Duodenal mucosa (tissue), 2 donors: ENCODE measurements around the gene CLSTN1.

ENCODE experiments used
- H3K27ac ChIP-seq: one replicate; pipeline ENCODE4 v1.7.0; 2013; ENCODE audit warnings: low read depth, low read length
- H3K27me3 ChIP-seq, 2 donors: one replicate each; pipeline ENCODE4 v1.7.0; 2013; ENCODE audit warnings: low read length in 2 of 2, control low read depth in 1 of 2; ENCODE audit not compliant: insufficient read depth in 2 of 2, control insufficient read depth in 1 of 2
- H3K36me3 ChIP-seq, 2 donors: one replicate each; pipeline ENCODE4 v1.7.0; 2013; ENCODE audit warnings: low read length in 2 of 2, control low read depth in 1 of 2; ENCODE audit not compliant: insufficient read depth in 2 of 2, control insufficient read depth in 1 of 2
- H3K4me1 ChIP-seq, 2 donors: one replicate each; pipeline ENCODE4 v1.7.0; 2013; ENCODE audit warnings: low read length in 2 of 2, control low read depth in 1 of 2; ENCODE audit not compliant: insufficient read depth in 2 of 2, control insufficient read depth in 1 of 2
- H3K4me3 ChIP-seq, 2 donors: one replicate each; pipeline ENCODE4 v1.7.0; 2013; ENCODE audit warnings: low read length in 2 of 2, low read depth in 1 of 2
- H3K9ac ChIP-seq, 2 donors: one replicate each; pipeline ENCODE4 v1.7.0; 2013; ENCODE audit warnings: low read length in 2 of 2, low read depth in 1 of 2
- H3K9me3 ChIP-seq, 2 donors: one replicate each; pipeline ENCODE4 v1.7.0; 2013; ENCODE audit warnings: low read length in 2 of 2, control low read depth in 1 of 2; ENCODE audit not compliant: control insufficient read depth in 1 of 2

The CLSTN1 gene

GRCh38 chr1:9785406-9785805 lies 38.4 kb downstream of the CLSTN1 start:
- Histone ChIP-seq H3K27me3 (no peaks in the 10 kb centered on the region), H3K4me1 (peaks cover 0 to 4% of the 10 kb centered on the region in 2 donors), H3K9ac (no peak overlapping the region), H3K9me3 (no peaks in the 10 kb centered on the region), H3K36me3 (peaks cover 0 to 3% of the 10 kb centered on the region in 2 donors), H3K27ac (no peak overlapping the region), H3K4me3 (no peak overlapping the region)

GRCh38 chr1:9784508-9785133 lies 39.1 kb downstream of the CLSTN1 start:
- no peak overlapping the region for H3K27ac ChIP-seq
- peaks cover 0 to 3% of the 10 kb centered on the region in 2 donors for H3K36me3 ChIP-seq
- H3K9me3 ChIP-seq, result no peaks in the 10 kb centered on the region
- H3K4me3 ChIP-seq, result no peak overlapping the region
- peaks cover 0 to 4% of the 10 kb centered on the region in 2 donors for H3K4me1 ChIP-seq
- H3K9ac ChIP-seq, result no peak overlapping the region
- H3K27me3 ChIP-seq, result no peaks in the 10 kb centered on the region

- peaks cover 0 to 4% of the 10 kb centered on the region in 2 donors for H3K4me1 ChIP-seq
- no peak overlapping the region for H3K27ac ChIP-seq
- no peaks in the 10 kb centered on the region for H3K9me3 ChIP-seq
- H3K4me3 ChIP-seq, result no peak overlapping the region
- H3K36me3 ChIP-seq, result no peaks in the 10 kb centered on the region
- no peak overlapping the region for H3K9ac ChIP-seq
- no peaks in the 10 kb centered on the region for H3K27me3 ChIP-seq
Observed at GRCh38 chr1:9782897-9783296, 40.9 kb downstream of the CLSTN1 start.

GRCh38 chr1:9782116-9782751 lies 41.5 kb downstream of the CLSTN1 start:
- Histone ChIP-seq H3K9me3 (no peaks in the 10 kb centered on the region), H3K27me3 (no peaks in the 10 kb centered on the region), H3K36me3 (no peaks in the 10 kb centered on the region), H3K4me1 (peaks cover 0 to 4% of the 10 kb centered on the region in 2 donors), H3K27ac (no peak overlapping the region), H3K4me3 (no peak overlapping the region), H3K9ac (no peak overlapping the region)

- no peak overlapping the region for H3K4me3 ChIP-seq
- no peaks in the 10 kb centered on the region for H3K27me3 ChIP-seq
- no peak overlapping the region for H3K9ac ChIP-seq
- H3K27ac ChIP-seq, result no peak overlapping the region
- peaks cover 0 to 4% of the 10 kb centered on the region in 2 donors for H3K4me1 ChIP-seq
- H3K9me3 ChIP-seq, result no peaks in the 10 kb centered on the region
- no peaks in the 10 kb centered on the region for H3K36me3 ChIP-seq
Observed at GRCh38 chr1:9780554-9781110, 43.1 kb downstream of the CLSTN1 start.

GRCh38 chr1:9778905-9779304 lies 44.9 kb downstream of the CLSTN1 start:
- Histone ChIP-seq H3K4me1 (peaks cover 0 to 4% of the 10 kb centered on the region in 2 donors), H3K9ac (no peak overlapping the region), H3K27me3 (no peaks in the 10 kb centered on the region), H3K36me3 (no peaks in the 10 kb centered on the region), H3K27ac (no peak overlapping the region), H3K9me3 (no peaks in the 10 kb centered on the region), H3K4me3 (no peak overlapping the region)

GRCh38 chr1:9776685-9777084 lies 47.1 kb downstream of the CLSTN1 start:
- Histone ChIP-seq H3K27ac (no peak overlapping the region), H3K4me1 (no peaks in the 10 kb centered on the region)

GRCh38 chr1:9774712-9775679 lies 48.8 kb downstream of the CLSTN1 start:
- Histone ChIP-seq H3K9me3 (no peaks in the 10 kb centered on the region), H3K36me3 (peaks cover 4 to 13% of the 10 kb centered on the region in 2 donors), H3K9ac (no peak overlapping the region), H3K4me3 (no peak overlapping the region), H3K4me1 (no peaks in the 10 kb centered on the region), H3K27ac (no peak overlapping the region), H3K27me3 (no peaks in the 10 kb centered on the region)

More at GRCh38 chr1:9776685-9777084, 47.1 kb downstream of the CLSTN1 start:
- Histone ChIP-seq H3K9ac (no peak overlapping the region), H3K36me3 (peaks cover 4 to 13% of the 10 kb centered on the region in 2 donors), H3K9me3 (no peaks in the 10 kb centered on the region), H3K27me3 (no peaks in the 10 kb centered on the region), H3K4me3 (no peak overlapping the region)

- Histone ChIP-seq H3K4me1 (peaks cover 4 to 8% of the 10 kb centered on the region in 2 donors), H3K27me3 (no peaks in the 10 kb centered on the region), H3K9ac (no peak overlapping the region), H3K9me3 (no peaks in the 10 kb centered on the region), H3K27ac (no peak overlapping the region), H3K4me3 (no peak overlapping the region), H3K36me3 (peaks cover 4 to 13% of the 10 kb centered on the region in 2 donors)
Observed at GRCh38 chr1:9770298-9770697, 53.5 kb downstream of the CLSTN1 start.
